ENCODE measurements around the gene PALM.

Gene PALM

DNA sequence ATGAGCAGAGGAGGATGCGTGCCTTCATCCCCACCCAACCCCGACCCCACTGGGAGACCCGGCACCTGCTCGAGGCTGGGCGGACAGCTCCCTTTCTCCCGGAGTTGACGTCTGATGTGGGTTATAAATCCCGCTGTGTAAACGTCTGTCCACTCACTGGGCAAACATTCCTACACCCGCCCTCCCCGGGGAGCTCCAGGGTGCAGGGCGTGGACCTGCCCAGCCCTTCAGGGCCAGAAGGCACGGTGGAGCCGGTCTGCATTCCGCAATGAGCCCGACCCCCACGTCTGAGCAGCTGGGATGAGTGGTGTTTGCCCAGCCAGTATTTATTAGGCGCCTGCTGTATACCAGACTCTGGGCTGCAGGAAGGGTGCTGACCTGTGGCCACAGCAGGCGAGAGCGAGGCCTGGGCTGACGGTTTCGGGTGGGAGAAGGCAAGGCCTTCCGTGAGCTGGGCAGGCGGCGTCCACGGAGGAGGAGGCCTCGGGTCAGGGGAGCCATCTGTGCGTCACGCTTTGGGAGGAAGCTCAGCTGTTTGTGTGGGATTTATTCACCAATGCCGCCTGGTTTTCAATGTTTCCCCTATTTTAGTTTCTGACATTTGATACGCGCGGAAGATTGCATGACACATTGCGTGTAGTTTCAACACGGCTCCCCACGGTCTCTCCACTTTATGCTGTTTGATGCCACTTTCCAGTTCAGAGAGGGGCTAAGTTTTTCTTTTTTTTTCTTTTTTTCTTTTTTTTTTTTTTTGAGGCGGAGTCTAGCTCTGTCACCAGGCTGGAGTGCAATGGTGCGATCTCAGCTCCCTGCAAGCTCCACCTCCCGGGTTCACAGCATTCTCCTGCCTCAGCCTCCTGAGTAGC, 44.1 kb downstream of the PALM start:
- peak; percentile 88 for DNase-seq

GRCh38 chr19:754530-754929, 45.8 kb downstream of the PALM start:
- DNase-seq = no peak

GRCh38 chr19:755063-755462, 46.3 kb downstream of the PALM start:
- DNase-seq = no peak

DNA sequence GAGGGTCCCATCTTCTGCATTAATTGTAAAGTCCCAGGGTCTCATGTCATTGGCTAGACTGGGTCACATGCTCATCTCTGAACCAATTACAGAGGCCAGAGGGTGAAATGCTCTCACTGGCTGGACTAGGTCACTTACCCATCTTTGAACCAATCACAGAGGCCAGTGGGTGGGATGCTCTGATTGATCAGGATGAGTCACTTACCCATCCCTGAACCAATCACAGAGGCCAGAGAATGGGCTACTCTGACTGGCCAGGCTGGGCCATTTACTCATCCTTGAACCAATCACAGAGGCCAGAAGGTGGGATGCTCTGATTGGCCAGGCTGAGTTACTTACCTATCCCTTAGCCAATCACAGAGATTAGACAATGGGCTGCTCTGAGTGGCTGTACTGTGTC, 47.5 kb downstream of the PALM start:
- no peak for DNase-seq

- no peak for DNase-seq
These were observed 48.3 kb downstream of the PALM start for GRCh38 chr19:756821-757688.

GRCh38 chr19:757811-758668, 49.3 kb downstream of the PALM start:
- DNase-seq = no peak

GRCh38 chr19:763181-763580, 54.4 kb downstream of the PALM start:
- no peak for DNase-seq

- DNase-seq = no peak
These were observed 55.1 kb downstream of the PALM start for GRCh38 chr19:763869-764268.

DNA sequence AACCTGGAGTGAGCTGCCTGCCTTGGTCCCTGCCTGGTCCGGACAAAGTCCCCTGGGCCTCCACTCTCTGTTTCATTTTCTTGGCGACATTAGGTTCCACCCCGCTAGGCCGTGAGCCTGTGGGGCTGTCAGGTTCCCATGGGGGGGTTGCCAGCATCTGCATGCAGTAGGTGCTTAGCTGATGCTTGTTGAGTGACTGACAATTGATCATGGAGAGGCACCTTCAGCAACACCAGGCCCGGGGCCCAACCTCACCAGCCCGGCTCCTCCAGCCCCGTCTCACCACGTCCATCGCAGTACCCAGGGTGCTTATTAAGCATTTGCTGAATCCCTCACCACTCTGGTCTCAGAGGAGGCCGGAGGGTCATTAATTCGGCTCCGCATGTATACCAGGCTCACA, 55.6 kb downstream of the PALM start:
- no peak for DNase-seq

DNA sequence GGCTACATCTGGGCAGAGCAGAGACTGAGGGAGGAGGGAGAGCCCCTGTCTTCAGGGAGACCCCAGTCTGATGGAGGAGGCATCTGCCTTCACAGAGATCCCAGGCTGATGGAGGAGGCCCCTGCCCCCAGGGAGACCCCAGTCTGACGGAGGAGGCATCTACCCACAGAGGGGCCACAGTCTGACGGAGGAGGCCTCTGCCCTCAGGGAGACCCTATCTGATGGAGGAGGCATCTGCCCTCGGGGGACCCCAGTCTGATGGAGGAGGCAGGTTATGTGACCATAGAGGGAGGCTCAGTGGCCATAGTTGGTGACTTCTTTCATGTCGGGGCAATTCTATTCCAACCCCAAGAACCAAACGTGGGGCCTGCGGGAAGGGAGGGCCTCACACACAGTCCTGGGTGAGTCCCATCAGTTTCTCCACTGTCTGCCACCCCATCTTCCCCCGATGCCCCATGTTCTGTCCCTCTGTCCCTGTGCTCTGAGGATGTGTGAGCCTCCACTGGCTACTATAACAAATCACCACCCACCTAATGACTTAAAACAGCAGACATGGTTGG, 56.5 kb downstream of the PALM start:
- no peak for DNase-seq

DNA sequence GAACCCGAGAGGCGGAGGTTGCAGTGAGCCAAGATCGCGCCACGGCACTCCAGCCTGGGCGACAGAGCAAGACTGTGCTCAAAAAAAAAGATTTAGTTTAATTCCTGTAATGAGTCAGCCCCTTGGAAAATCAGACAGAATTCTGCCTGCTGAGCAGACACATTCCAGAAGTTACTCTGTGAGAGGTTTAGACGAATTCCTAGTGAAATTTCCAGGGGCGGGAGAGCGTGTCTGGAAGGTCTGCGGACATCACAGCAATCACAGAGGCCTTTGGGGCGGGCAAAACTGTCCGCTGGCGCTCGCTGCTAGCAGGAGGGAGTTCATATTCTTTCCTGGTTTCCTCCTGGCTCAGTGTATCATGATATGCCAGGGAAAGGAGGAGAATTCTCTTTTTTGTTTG, 59.7 kb downstream of the PALM start:
- no peak for DNase-seq

DNA sequence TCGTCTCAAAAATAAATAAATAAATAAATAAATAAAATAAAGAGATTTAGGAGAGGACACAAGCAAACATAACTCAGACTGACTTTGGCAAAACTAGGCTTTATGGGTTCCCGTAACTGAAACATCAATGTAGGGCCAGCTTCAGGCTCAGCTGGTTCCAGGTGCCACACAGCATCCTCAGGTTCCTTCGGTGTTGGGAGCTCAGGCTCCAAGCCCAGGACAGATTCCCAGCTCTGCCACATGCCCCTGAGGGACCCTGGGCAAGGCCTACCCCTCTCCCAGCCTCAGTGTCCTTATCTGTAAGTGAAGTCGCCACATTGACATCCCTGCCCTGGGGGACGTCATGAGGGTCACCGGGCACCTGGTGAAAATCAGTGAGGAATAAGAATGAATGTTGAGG, 60.9 kb downstream of the PALM start:
- DNase-seq = no peak

DNA sequence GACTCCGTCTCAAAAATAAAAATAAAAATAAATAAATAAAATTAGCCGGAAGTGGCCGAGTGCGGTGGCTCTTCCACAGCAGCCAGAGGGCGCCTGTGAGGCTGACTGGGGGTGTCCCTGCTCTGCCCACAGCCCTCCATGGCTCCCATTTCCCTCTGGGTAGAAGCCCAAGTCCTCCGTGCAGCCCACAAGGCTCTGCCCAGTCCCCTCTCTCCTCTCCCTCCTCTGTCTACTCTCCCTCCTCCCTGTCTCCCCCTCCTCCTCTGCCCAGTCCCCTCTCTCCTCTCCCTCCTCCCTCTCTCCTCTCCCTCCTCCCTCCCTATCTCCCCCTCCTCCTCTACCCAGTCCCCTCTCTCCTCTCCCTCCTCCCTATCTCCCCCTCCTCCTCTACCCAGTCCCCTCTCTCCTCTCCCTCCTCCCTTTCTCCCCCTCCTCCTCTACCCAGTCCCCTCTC, 62.6 kb downstream of the PALM start:
- peak; percentile 77 for DNase-seq

DNA sequence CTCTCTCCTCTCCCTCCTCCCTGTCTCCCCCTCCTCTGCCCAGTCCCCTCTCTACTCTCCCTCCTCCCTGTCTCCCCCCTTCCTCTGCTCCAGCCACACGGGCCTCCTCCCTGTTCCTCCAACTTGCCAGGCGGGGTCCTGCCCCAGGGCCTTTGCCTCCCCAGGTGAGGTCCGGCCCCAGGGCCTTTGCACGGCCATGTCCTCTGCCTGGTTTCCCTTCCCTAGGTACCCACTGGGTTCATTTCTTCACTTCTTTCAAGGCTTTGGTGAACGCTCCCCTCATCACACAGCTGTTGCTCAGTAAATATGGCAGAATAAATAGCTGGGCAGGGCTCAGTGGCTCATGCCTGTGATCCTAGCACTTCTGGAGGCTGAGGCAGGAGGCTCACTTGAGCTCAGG, 63.3 kb downstream of the PALM start:
- DNase-seq = no peak

GRCh38 chr19:772730-773436, 64.1 kb downstream of the PALM start:
- DNase-seq = no peak

DNA sequence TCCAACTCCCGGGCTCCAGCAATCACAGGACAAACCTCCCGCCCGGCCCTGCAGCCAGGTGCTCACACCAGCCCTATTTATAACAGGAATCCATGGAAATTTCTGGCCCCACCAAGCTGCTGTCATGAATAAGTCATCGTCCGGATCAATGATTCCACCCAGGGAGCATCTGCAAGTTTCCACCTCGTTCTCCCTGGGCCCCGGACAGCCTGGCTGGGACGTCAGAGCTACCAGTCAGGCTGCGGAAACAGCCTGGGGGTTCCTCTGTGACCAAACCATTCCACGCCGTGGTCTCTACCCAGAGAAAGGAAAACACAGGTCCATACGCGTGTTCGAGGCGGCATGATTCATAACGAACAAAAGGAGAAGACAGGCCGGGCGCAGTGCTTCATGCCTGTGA, 67.8 kb downstream of the PALM start:
- DNase-seq = no peak

GRCh38 chr19:778910-779653, 70.3 kb downstream of the PALM start:
- no peak for DNase-seq

DNA sequence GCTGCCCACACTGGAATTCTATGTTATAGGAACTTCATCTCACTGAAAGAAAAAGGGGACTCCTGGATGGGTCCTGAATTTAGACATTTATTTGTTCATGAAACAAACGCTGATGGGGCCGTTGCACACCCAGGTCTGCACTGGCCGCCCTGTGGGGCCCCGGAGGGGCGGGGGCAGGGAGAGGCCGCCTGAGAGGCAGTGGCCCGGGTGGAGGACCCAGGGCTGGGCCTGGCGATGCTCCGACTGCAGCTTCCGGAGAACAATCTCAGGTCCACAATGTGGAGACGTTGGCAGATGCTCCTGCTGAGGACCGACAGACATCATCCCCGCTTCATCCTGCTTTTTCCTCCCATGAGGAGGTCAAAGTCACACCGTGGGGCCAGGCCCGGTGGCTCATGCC, 72.2 kb downstream of the PALM start:
- no peak for DNase-seq

DNA sequence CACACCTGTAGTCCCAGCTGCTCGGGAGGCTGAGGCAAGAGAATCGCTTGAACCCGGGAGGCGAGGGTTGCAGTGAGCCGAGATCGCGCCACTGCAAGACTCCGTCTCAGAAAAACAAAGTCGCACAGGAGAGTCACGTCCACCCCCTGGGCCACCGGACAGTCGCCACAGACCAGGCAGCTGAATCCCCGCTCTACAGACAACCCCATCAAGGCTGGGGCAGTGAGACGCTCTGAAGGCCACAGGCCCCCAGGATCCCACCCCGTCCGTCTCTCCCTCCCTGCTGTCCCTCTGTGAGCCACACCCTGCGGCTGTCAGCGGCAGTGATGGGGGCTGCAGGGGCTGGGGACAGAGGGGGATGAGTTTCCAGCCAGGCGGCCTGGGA, 73.1 kb downstream of the PALM start:
- no peak for DNase-seq

- DNase-seq = no peak
These were observed 73.6 kb downstream of the PALM start for GRCh38 chr19:782185-782877.
